ENCODE measurements around the gene MPP7.
"Not testable (repeated sequence)": the region's sequence is repeated elsewhere in the genome, so short reads cannot be mapped to it uniquely, and the experiment has no call there.

MPP7 gene

GRCh38 chr10:28320799-28321198 lies 17.9 kb upstream of the MPP7 start:
- Histone ChIP-seq H3K4me3 (ENCODE audit: low read length) (no peak overlapping the region), H3K36me3 (ENCODE audit: insufficient read depth, low read depth, low read length) (no peaks in the 10 kb centered on the region), H3K27ac (ENCODE audit: low read length) (no peak overlapping the region), H3K4me1 (ENCODE audit: insufficient read depth, low read length) (no peaks in the 10 kb centered on the region), H3K27me3 (ENCODE audit: insufficient read depth, low read length) (no peaks in the 10 kb centered on the region), H3K9ac (ENCODE audit: low read depth, low read length) (no peak overlapping the region), H3K9me3 (ENCODE audit: insufficient read depth, low read depth, low read length) (no peaks in the 10 kb centered on the region)

- H3K4me1 ChIP-seq (ENCODE audit: insufficient read depth, low read length) = no peaks in the 10 kb centered on the region
Observed at GRCh38 chr10:28320090-28320489, 17.2 kb upstream of the MPP7 start.

GRCh38 chr10:28319061-28319460 lies 16.2 kb upstream of the MPP7 start:
- H3K4me3 ChIP-seq (ENCODE audit: low read length); H3K4me1 ChIP-seq (ENCODE audit: insufficient read depth, low read length); H3K27ac ChIP-seq (ENCODE audit: low read length); H3K9ac ChIP-seq (ENCODE audit: low read depth, low read length); H3K36me3 ChIP-seq (ENCODE audit: insufficient read depth, low read depth, low read length); H3K27me3 ChIP-seq (ENCODE audit: insufficient read depth, low read length); H3K9me3 ChIP-seq (ENCODE audit: insufficient read depth, low read depth, low read length): not testable (repeated sequence)

More at GRCh38 chr10:28320090-28320489, 17.2 kb upstream of the MPP7 start:
- Histone ChIP-seq H3K27me3 (ENCODE audit: insufficient read depth, low read length) (no peaks in the 10 kb centered on the region; the same call in 1 of the 2 replicates), H3K36me3 (ENCODE audit: insufficient read depth, low read depth, low read length) (no peaks in the 10 kb centered on the region), H3K9me3 (ENCODE audit: insufficient read depth, low read depth, low read length) (no peaks in the 10 kb centered on the region), H3K27ac (ENCODE audit: low read length) (no peak overlapping the region), H3K9ac (ENCODE audit: low read depth, low read length) (no peak overlapping the region), H3K4me3 (ENCODE audit: low read length) (no peak overlapping the region)

- Histone ChIP-seq H3K4me3 (ENCODE audit: low read length) (no peak overlapping the region), H3K36me3 (ENCODE audit: insufficient read depth, low read depth, low read length) (no peaks in the 10 kb centered on the region), H3K9ac (ENCODE audit: low read depth, low read length) (no peak overlapping the region), H3K4me1 (ENCODE audit: insufficient read depth, low read length) (no peaks in the 10 kb centered on the region), H3K9me3 (ENCODE audit: insufficient read depth, low read depth, low read length) (no peaks in the 10 kb centered on the region), H3K27me3 (ENCODE audit: insufficient read depth, low read length) (no peaks in the 10 kb centered on the region; the same call in 1 of the 2 replicates), H3K27ac (ENCODE audit: low read length) (no peak overlapping the region)
Observed at GRCh38 chr10:28318626-28319025, 15.8 kb upstream of the MPP7 start.

GRCh38 chr10:28317760-28318159 lies 14.9 kb upstream of the MPP7 start:
- Histone ChIP-seq H3K9ac (ENCODE audit: low read depth, low read length) (no peak overlapping the region), H3K4me1 (ENCODE audit: insufficient read depth, low read length) (no peaks in the 10 kb centered on the region), H3K9me3 (ENCODE audit: insufficient read depth, low read depth, low read length) (no peaks in the 10 kb centered on the region), H3K27ac (ENCODE audit: low read length) (no peak overlapping the region), H3K4me3 (ENCODE audit: low read length) (no peak overlapping the region), H3K27me3 (ENCODE audit: insufficient read depth, low read length) (no peaks in the 10 kb centered on the region; the same call in 1 of the 2 replicates), H3K36me3 (ENCODE audit: insufficient read depth, low read depth, low read length) (no peaks in the 10 kb centered on the region)

- Histone ChIP-seq H3K9me3 (ENCODE audit: insufficient read depth, low read depth, low read length) (no peaks in the 10 kb centered on the region), H3K4me3 (ENCODE audit: low read length) (no peak overlapping the region), H3K4me1 (ENCODE audit: insufficient read depth, low read length) (no peaks in the 10 kb centered on the region), H3K27me3 (ENCODE audit: insufficient read depth, low read length) (no peaks in the 10 kb centered on the region; the same call in 1 of the 2 replicates), H3K36me3 (ENCODE audit: insufficient read depth, low read depth, low read length) (no peaks in the 10 kb centered on the region), H3K27ac (ENCODE audit: low read length) (no peak overlapping the region), H3K9ac (ENCODE audit: low read depth, low read length) (no peak overlapping the region)
Observed at GRCh38 chr10:28316696-28317095, 13.8 kb upstream of the MPP7 start.

GRCh38 chr10:28315140-28315539 lies 12.3 kb upstream of the MPP7 start:
- Histone ChIP-seq H3K4me1 (ENCODE audit: insufficient read depth, low read length) (no peaks in the 10 kb centered on the region), H3K9ac (ENCODE audit: low read depth, low read length) (no peak overlapping the region), H3K27ac (ENCODE audit: low read length) (no peak overlapping the region), H3K27me3 (ENCODE audit: insufficient read depth, low read length) (no peaks in the 10 kb centered on the region; the same call in 1 of the 2 replicates), H3K9me3 (ENCODE audit: insufficient read depth, low read depth, low read length) (no peaks in the 10 kb centered on the region), H3K36me3 (ENCODE audit: insufficient read depth, low read depth, low read length) (no peaks in the 10 kb centered on the region), H3K4me3 (ENCODE audit: low read length) (no peak overlapping the region)

GRCh38 chr10:28314211-28314610 lies 11.3 kb upstream of the MPP7 start:
- no peak overlapping the region for H3K4me3 ChIP-seq (ENCODE audit: low read length)
- H3K9ac ChIP-seq (ENCODE audit: low read depth, low read length) = no peak overlapping the region
- no peaks in the 10 kb centered on the region; the same call in 1 of the 2 replicates for H3K27me3 ChIP-seq (ENCODE audit: insufficient read depth, low read length)
- H3K27ac ChIP-seq (ENCODE audit: low read length) = no peak overlapping the region
- no peaks in the 10 kb centered on the region for H3K9me3 ChIP-seq (ENCODE audit: insufficient read depth, low read depth, low read length)
- no peaks in the 10 kb centered on the region for H3K4me1 ChIP-seq (ENCODE audit: insufficient read depth, low read length)
- H3K36me3 ChIP-seq (ENCODE audit: insufficient read depth, low read depth, low read length) = no peaks in the 10 kb centered on the region

- H3K9me3 ChIP-seq (ENCODE audit: insufficient read depth, low read depth, low read length) = no peaks in the 10 kb centered on the region
- no peaks in the 10 kb centered on the region for H3K4me1 ChIP-seq (ENCODE audit: insufficient read depth, low read length)
- peaks cover 7% of the 10 kb centered on the region for H3K27me3 ChIP-seq (ENCODE audit: insufficient read depth, low read length)
- no peaks in the 10 kb centered on the region for H3K36me3 ChIP-seq (ENCODE audit: insufficient read depth, low read depth, low read length)
- no peak overlapping the region for H3K4me3 ChIP-seq (ENCODE audit: low read length)
- H3K27ac ChIP-seq (ENCODE audit: low read length) = no peak overlapping the region
- H3K9ac ChIP-seq (ENCODE audit: low read depth, low read length) = no peak overlapping the region
Observed at GRCh38 chr10:28312572-28312971, 9.7 kb upstream of the MPP7 start.

- H3K36me3 ChIP-seq (ENCODE audit: insufficient read depth, low read depth, low read length) = no peaks in the 10 kb centered on the region
- no peaks in the 10 kb centered on the region for H3K9me3 ChIP-seq (ENCODE audit: insufficient read depth, low read depth, low read length)
- H3K4me3 ChIP-seq (ENCODE audit: low read length) = no peak overlapping the region
- no peak overlapping the region for H3K27ac ChIP-seq (ENCODE audit: low read length)
- no peaks in the 10 kb centered on the region for H3K4me1 ChIP-seq (ENCODE audit: insufficient read depth, low read length)
- peaks cover 22% of the 10 kb centered on the region for H3K27me3 ChIP-seq (ENCODE audit: insufficient read depth, low read length)
- H3K9ac ChIP-seq (ENCODE audit: low read depth, low read length) = no peak overlapping the region
Observed at GRCh38 chr10:28311104-28311503, 8.2 kb upstream of the MPP7 start.

GRCh38 chr10:28307267-28307666 lies 4.4 kb upstream of the MPP7 start:
- no peaks in the 10 kb centered on the region for H3K36me3 ChIP-seq (ENCODE audit: insufficient read depth, low read depth, low read length)
- no peak overlapping the region for H3K27ac ChIP-seq (ENCODE audit: low read length)
- no peaks in the 10 kb centered on the region for H3K9me3 ChIP-seq (ENCODE audit: insufficient read depth, low read depth, low read length)
- H3K9ac ChIP-seq (ENCODE audit: low read depth, low read length) = no peak overlapping the region
- H3K4me3 ChIP-seq (ENCODE audit: low read length) = no peak overlapping the region
- no peaks in the 10 kb centered on the region for H3K4me1 ChIP-seq (ENCODE audit: insufficient read depth, low read length)
- peaks cover 48% of the 10 kb centered on the region for H3K27me3 ChIP-seq (ENCODE audit: insufficient read depth, low read length)

GRCh38 chr10:28305553-28305952 lies 2.7 kb upstream of the MPP7 start:
- Histone ChIP-seq H3K9ac (ENCODE audit: low read depth, low read length) (no peak overlapping the region), H3K36me3 (ENCODE audit: insufficient read depth, low read depth, low read length) (no peaks in the 10 kb centered on the region), H3K27me3 (ENCODE audit: insufficient read depth, low read length) (peaks cover 53% of the 10 kb centered on the region), H3K4me3 (ENCODE audit: low read length) (no peak overlapping the region), H3K4me1 (ENCODE audit: insufficient read depth, low read length) (peaks cover 5% of the 10 kb centered on the region; the same call in 1 of the 2 replicates), H3K27ac (ENCODE audit: low read length) (no peak overlapping the region), H3K9me3 (ENCODE audit: insufficient read depth, low read depth, low read length) (no peaks in the 10 kb centered on the region)

All from iPS-20b (cell line).